Neural cell (in vitro differentiated cells): ENCODE measurements around the gene C1orf226.

Experiments
- CTCF ChIP-seq: fragments of 450-650 bp; IDR thresholded peaks from 2 replicates; pipeline ENCODE4 v1.5.1; 2014; ENCODE audit warnings: antibody characterized with exemption, mild to moderate bottlenecking, moderate library complexity; ENCODE audit not compliant: poor library complexity, severe bottlenecking
- EP300 ChIP-seq: fragments of 450-650 bp; conservative IDR thresholded peaks from 2 replicates; pipeline ENCODE4 v1.6.1; 2014; ENCODE audit warnings: antibody characterized with exemption, mild to moderate bottlenecking, moderate library complexity; ENCODE audit not compliant: poor library complexity, severe bottlenecking
- EZH2 ChIP-seq: fragments of 200-600, 300-800 bp; shearing (Covaris generic), sonication (generic); IDR thresholded peaks from 2 replicates; pipeline ENCODE4 v1.6.1; 2014; ENCODE audit warnings: antibody characterized with exemption, low read length, borderline replicate concordance, mild to moderate bottlenecking; ENCODE audit not compliant: insufficient read depth, poor library complexity, severe bottlenecking
- MXI1 ChIP-seq: fragments of 450-650 bp; conservative IDR thresholded peaks from 2 replicates; pipeline ENCODE4 v1.6.1; 2014; ENCODE audit warnings: antibody characterized with exemption, mild to moderate bottlenecking; ENCODE audit not compliant: poor library complexity, severe bottlenecking
- POLR2AphosphoS5 ChIP-seq: IDR thresholded peaks from 2 replicates; pipeline ENCODE4 v1.6.1; 2012
- RAD21 ChIP-seq: fragments of 450-650 bp; conservative IDR thresholded peaks from 2 replicates; pipeline ENCODE4 v1.6.1; 2014; ENCODE audit warnings: antibody characterized with exemption, mild to moderate bottlenecking, moderate library complexity
- SMC3 ChIP-seq: fragments of 450-650 bp; conservative IDR thresholded peaks from 2 replicates; pipeline ENCODE4 v1.6.1; 2014; ENCODE audit warnings: antibody characterized with exemption, mild to moderate bottlenecking, moderate library complexity; ENCODE audit not compliant: poor library complexity
- TAF1 ChIP-seq: IDR thresholded peaks from 2 replicates; pipeline ENCODE4 v1.6.1; 2012; ENCODE audit warnings: low read depth
- TF ChIP-seq, protein P1 (sequence below): IDR thresholded peaks from 2 replicates; pipeline ENCODE4 v1.6.1; 2012; ENCODE audit warnings: borderline replicate concordance

DNA sequence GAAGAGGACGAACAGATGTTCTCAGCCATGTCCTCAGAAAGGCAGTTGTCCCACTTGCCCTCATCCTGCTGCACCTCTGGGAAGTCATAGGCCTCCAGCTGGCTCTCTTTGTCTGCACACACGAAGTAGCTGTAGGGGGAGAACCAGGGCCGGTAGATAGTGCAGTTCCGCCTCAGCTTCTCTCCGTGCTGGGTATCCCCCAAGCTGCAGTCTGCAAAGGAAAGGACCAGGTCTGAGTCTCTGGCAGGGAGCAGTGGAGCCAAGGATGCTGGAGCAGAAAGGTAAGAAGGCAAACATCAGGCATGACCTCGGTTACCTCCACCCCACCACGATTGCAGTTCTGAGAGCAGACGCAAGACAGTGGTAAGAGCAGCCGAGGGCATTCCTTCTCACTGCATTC lies 7.1 kb upstream of the C1orf226 start:
- TF ChIP-seq CTCF (no peak), EZH2 (no peak), RAD21 (no peak), POLR2AphosphoS5 (no peak), MXI1 (no peak), TAF1 (no peak), EP300 (no peak), SMC3 (no peak)
- TF ChIP-seq, protein P1, sequence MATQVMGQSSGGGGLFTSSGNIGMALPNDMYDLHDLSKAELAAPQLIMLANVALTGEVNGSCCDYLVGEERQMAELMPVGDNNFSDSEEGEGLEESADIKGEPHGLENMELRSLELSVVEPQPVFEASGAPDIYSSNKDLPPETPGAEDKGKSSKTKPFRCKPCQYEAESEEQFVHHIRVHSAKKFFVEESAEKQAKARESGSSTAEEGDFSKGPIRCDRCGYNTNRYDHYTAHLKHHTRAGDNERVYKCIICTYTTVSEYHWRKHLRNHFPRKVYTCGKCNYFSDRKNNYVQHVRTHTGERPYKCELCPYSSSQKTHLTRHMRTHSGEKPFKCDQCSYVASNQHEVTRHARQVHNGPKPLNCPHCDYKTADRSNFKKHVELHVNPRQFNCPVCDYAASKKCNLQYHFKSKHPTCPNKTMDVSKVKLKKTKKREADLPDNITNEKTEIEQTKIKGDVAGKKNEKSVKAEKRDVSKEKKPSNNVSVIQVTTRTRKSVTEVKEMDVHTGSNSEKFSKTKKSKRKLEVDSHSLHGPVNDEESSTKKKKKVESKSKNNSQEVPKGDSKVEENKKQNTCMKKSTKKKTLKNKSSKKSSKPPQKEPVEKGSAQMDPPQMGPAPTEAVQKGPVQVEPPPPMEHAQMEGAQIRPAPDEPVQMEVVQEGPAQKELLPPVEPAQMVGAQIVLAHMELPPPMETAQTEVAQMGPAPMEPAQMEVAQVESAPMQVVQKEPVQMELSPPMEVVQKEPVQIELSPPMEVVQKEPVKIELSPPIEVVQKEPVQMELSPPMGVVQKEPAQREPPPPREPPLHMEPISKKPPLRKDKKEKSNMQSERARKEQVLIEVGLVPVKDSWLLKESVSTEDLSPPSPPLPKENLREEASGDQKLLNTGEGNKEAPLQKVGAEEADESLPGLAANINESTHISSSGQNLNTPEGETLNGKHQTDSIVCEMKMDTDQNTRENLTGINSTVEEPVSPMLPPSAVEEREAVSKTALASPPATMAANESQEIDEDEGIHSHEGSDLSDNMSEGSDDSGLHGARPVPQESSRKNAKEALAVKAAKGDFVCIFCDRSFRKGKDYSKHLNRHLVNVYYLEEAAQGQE, result no peak
